Measurements from ENCODE around the gene RAMP2. TPM values are rescaled to one million over a fixed set of nuclear protein-coding genes. Genes with fewer than 3 reads are reported as not detected.
A peak's percentile ranks its signal among the peaks of the same experiment; 100 is the strongest.

Gene RAMP2
- polyA plus RNA-seq, 1 experiment, result 2.8 TPM

DNA sequence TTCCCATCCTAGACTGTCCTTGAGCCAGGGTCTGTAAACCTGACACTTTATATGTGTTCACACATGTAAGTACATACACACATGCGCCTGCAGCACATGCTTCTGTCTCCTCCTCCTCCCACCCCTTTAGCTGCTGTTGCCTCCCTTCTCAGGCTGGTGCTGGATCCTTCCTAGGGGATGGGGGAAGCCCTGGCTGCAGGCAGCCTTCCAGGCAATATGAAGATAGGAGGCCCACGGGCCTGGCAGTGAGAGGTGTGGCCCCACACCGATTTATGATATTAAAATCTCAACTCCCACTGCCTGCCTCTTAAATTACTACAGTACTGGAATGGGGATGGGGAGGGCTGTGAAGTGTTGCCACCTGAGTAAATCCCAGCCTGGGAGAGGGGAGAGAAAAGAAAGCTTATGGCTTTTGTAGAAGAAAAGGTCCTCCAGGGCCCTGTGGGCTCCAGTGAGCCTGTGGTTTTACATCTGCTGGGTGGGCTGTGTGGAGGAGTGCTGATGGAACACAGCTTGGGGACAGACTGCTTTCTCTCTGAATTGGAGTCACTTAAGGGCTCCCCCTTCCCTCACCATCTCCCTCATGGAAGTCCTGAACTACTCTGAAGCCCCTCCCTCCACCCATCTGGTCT is 18.4 kb downstream of the RAMP2 start:
- H3K4me3 ChIP-seq (ENCODE audit: low read depth, low read length), result no peak overlapping the region
- DNase-seq (ENCODE audit: low read depth), result no peak
- CTCF ChIA-PET, result interaction anchor here (0.6 to 0.7 kb wide), 2 partner anchors 57 to 82 kb away, joined by 3 to 4 read pairs; no protein-coding TSS in a partner anchor
- TF ChIP-seq, protein P1, sequence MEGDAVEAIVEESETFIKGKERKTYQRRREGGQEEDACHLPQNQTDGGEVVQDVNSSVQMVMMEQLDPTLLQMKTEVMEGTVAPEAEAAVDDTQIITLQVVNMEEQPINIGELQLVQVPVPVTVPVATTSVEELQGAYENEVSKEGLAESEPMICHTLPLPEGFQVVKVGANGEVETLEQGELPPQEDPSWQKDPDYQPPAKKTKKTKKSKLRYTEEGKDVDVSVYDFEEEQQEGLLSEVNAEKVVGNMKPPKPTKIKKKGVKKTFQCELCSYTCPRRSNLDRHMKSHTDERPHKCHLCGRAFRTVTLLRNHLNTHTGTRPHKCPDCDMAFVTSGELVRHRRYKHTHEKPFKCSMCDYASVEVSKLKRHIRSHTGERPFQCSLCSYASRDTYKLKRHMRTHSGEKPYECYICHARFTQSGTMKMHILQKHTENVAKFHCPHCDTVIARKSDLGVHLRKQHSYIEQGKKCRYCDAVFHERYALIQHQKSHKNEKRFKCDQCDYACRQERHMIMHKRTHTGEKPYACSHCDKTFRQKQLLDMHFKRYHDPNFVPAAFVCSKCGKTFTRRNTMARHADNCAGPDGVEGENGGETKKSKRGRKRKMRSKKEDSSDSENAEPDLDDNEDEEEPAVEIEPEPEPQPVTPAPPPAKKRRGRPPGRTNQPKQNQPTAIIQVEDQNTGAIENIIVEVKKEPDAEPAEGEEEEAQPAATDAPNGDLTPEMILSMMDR (IDR thresholded peaks at IDR 0.05; ENCODE audit: insufficient read depth, low read depth, low read length), result no peak
- peaks cover 9% of the 10 kb centered on the region for H3K36me3 ChIP-seq (ENCODE audit: control insufficient read depth, insufficient read depth, low read length)
- POLR2A ChIA-PET, result no interaction called here
- H3K27me3 ChIP-seq (ENCODE audit: control insufficient read depth, insufficient read depth, low read length), result no peaks in the 10 kb centered on the region

GRCh38 chr17:42779936-42780850 is 19.2 kb downstream of the RAMP2 start, which contains the start of gene WNK4:
Gene WNK4 (plus strand): TSS chr17:42780610. CDS start chr17:42780699, 89 bp downstream.
- Histone ChIP-seq H3K36me3 (ENCODE audit: control insufficient read depth, insufficient read depth, low read length) (peaks cover 11% of the 10 kb centered on the region), H3K4me3 (ENCODE audit: low read depth, low read length) (peak within 1 kb of the TSS; percentile 71), H3K27me3 (ENCODE audit: control insufficient read depth, insufficient read depth, low read length) (no peaks in the 10 kb centered on the region)
- no peak for DNase-seq (ENCODE audit: low read depth)
- TF ChIP-seq, protein P1 (IDR thresholded peaks at IDR 0.05; ENCODE audit: insufficient read depth, low read depth, low read length), result no peak
- POLR2A ChIA-PET, result interaction anchor here (0.7 kb wide), 1 partner anchor 202 kb away, joined by 5 read pairs; no protein-coding TSS in a partner anchor
- CTCF ChIA-PET, result interaction anchor here (0.6 to 2.1 kb wide), 5 partner anchors 17 to 554 kb away, joined by 3 to 8 read pairs (median 3); no protein-coding TSS in a partner anchor

GRCh38 chr17:42780851-42781638 is 20.0 kb downstream of the RAMP2 start:
- H3K36me3 ChIP-seq (ENCODE audit: control insufficient read depth, insufficient read depth, low read length), result peaks cover 11% of the 10 kb centered on the region
- TF ChIP-seq, protein P1 (IDR thresholded peaks at IDR 0.05; ENCODE audit: insufficient read depth, low read depth, low read length), result no peak
- peak overlapping the region; percentile 71 for H3K4me3 ChIP-seq (ENCODE audit: low read depth, low read length)
- CTCF ChIA-PET, result interaction anchor here (1.3 to 2.1 kb wide), 3 partner anchors 18 to 553 kb away, joined by 3 to 8 read pairs (median 3); no protein-coding TSS in a partner anchor
- POLR2A ChIA-PET, result no interaction called here
- no peaks in the 10 kb centered on the region for H3K27me3 ChIP-seq (ENCODE audit: control insufficient read depth, insufficient read depth, low read length)
- DNase-seq (ENCODE audit: low read depth), result no peak

DNA sequence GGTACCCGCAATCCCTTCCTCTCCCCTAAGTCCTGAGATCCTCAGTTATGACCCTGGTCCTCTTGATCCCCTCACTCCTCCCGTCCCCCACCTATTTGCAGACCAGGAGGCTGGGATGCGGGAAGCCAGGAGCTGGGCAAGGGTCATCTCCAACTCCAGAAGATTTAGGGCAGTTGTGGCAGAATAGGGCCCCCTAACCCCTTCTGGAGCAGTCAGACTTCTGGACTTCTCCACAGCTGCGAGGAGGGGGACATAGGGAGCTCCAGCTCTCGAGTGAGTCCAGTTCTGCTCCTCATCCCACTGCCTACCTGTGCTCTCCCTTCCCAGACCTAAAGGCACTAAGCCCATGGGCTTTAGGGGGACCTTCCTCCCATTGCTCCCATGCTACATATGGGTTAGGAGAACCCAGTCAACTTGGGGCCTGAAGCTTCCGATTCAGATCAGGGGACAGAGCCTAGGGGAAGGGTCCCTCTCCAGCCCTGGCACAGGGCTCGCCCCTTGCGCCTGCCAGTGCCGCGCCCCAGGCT is 20.7 kb downstream of the RAMP2 start:
- DNase-seq (ENCODE audit: low read depth), result no peak
- Histone ChIP-seq H3K4me3 (ENCODE audit: low read depth, low read length) (peak overlapping the region; percentile 71), H3K27me3 (ENCODE audit: control insufficient read depth, insufficient read depth, low read length) (no peaks in the 10 kb centered on the region), H3K36me3 (ENCODE audit: control insufficient read depth, insufficient read depth, low read length) (peaks cover 11% of the 10 kb centered on the region)
- CTCF ChIA-PET, result interaction anchor here (1.6 to 2.1 kb wide), 2 partner anchors 19 to 553 kb away, joined by 3 to 8 read pairs; no protein-coding TSS in a partner anchor
- TF ChIP-seq, protein P1 (IDR thresholded peaks at IDR 0.05; ENCODE audit: insufficient read depth, low read depth, low read length), result no peak
- POLR2A ChIA-PET, result no interaction called here
